Sigmoid colon (tissue), 7 donors: ENCODE measurements around the gene RIMBP2. TPM values are rescaled to one million over a fixed set of nuclear protein-coding genes. Genes with fewer than 3 reads are reported as not detected.

Experiments
- DNase-seq: peaks from one replicate; pipeline ENCODE4 v3.0.0-alpha.2; 2019
- H3K27ac ChIP-seq, 4 donors: fragments of 200-600 bp; sonication (generic); one replicate each; pipeline ENCODE4 v1.5.1; 2016 to 2019; ENCODE audit warnings: mild to moderate bottlenecking in 1 of 4
- H3K27me3 ChIP-seq, 3 donors: fragments of 200-600 bp; sonication (generic); one replicate each; pipeline ENCODE4 v1.5.1; 2019; ENCODE audit warnings: mild to moderate bottlenecking in 1 of 3
- H3K36me3 ChIP-seq, 4 donors: fragments of 200-600 bp; sonication (generic); one replicate each; pipeline ENCODE4 v1.5.1; 2016 to 2019
- H3K4me1 ChIP-seq, 4 donors: fragments of 200-600 bp; sonication (generic); one replicate each; pipeline ENCODE4 v1.5.1; 2017 to 2019
- H3K4me3 ChIP-seq, 4 donors: fragments of 200-600 bp; sonication (generic); one replicate each; pipeline ENCODE4 v1.5.1; 2017 to 2019; ENCODE audit warnings: mild to moderate bottlenecking in 2 of 4, moderate library complexity in 1 of 4
- H3K9me3 ChIP-seq, 4 donors: fragments of 200-600 bp in 3 of 4; sonication (generic) in 3 of 4; one replicate each; pipeline versions ENCODE4 v1.5.1 to v1.6.1; 2013 to 2019
- EP300 ChIP-seq, 4 donors: sonication (generic); formaldehyde crosslinking; IDR thresholded peaks; one replicate each; pipeline ENCODE4 v1.6.1; 2017; ENCODE audit warnings: antibody characterized with exemption in 4 of 4
- POLR2A ChIP-seq, 2 donors: fragments of 450-650 bp; IDR thresholded peaks; one replicate each; pipeline ENCODE4 v1.6.1; 2016; ENCODE audit warnings: antibody characterized with exemption in 2 of 2, mild to moderate bottlenecking in 2 of 2, moderate library complexity in 2 of 2
- POLR2AphosphoS5 ChIP-seq, 4 donors: sonication (generic); formaldehyde crosslinking; IDR thresholded peaks; one replicate each; pipeline ENCODE4 v1.6.1; 2017; ENCODE audit warnings: antibody characterized with exemption in 4 of 4
- WGBS, 2 donors: extraction: QIAGEN DNeasy Blood & Tissue Kit; methylation state at CpG; one replicate each; pipeline ENCODE4 v1.1.7; 2013; 5-methylcytosine and 5-hydroxymethylcytosine counted together
- intact Hi-C: fragments of 100-400 bp; cut with DNase I; formaldehyde crosslinking; loops from one replicate; pipeline ENCODE4 v1.15.1; 2023
- polyA plus RNA-seq, 3 donors: library from polyadenylated mRNA; stranded (reverse); fragments of 200-250 nt; gene quantifications; one replicate each; pipeline ENCODE4 v1.2.3, GENCODE V29; 2013
- total RNA-seq, 4 donors: library from RNA; depleted of rRNA; stranded (reverse); fragments of >200 nt; gene quantifications; one replicate each; pipeline ENCODE4 v1.1.0, GENCODE V29; 2016
- TF ChIP-seq, protein P1 (sequence below), 4 experiments: fragments of 450-650 bp in 3 of 4; fragments of 200-600 bp in 1 of 4; IDR thresholded peaks; one replicate each; pipeline ENCODE4 v1.5.1; 2016 to 2019; ENCODE audit warnings: antibody characterized with exemption in 4 of 4, mild to moderate bottlenecking in 3 of 4, moderate library complexity in 2 of 4
- donor health status: healthy with polysubstance abuse.
- donor health status: Bipolar disorder and iron deficiency.
- donor health status: healthy.

The RIMBP2 gene
- total and polyA plus RNA-seq, 7 donors: under 0.01 to 5.5 (median 1.4) TPM

DNA sequence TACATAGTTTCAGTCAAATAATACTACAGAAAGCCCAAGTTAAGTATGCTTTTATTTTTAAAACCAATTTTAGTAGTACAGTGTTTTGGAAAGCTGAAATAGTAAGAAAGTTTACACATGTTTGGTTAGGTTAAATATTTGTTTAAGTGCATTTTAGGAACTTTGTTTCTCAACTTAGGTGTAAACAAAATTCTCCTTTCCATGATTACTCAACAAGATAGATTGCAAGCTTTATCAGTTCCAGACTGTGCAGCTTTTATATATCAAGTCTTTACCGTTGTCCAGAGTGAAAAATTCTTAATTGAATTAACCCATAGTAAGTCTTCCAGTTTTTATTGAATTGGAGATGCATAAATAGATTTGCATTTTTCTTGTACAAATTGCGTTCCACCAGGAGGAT lies 333.3 kb downstream of the RIMBP2 start:
- TF ChIP-seq EP300 (IDR thresholded peaks at IDR 0.05) (no peak), POLR2AphosphoS5 (IDR thresholded peaks at IDR 0.05) (no peak), POLR2A (IDR thresholded peaks at IDR 0.05) (no peak)
- 49 to 57% methylated on average over 2 of the region's 2 CpGs for WGBS, 2 donors
- DNase-seq: no peak
- Histone ChIP-seq H3K4me1 (no peaks in the 10 kb centered on the region), H3K4me3 (no peak overlapping the region), H3K27ac (no peak overlapping the region), H3K27me3 (peaks cover 0 to 3% (median 0%) of the 10 kb centered on the region in 3 donors), H3K9me3 (no peaks in the 10 kb centered on the region), H3K36me3 (no peaks in the 10 kb centered on the region)
- intact Hi-C loops: no loop called here

DNA sequence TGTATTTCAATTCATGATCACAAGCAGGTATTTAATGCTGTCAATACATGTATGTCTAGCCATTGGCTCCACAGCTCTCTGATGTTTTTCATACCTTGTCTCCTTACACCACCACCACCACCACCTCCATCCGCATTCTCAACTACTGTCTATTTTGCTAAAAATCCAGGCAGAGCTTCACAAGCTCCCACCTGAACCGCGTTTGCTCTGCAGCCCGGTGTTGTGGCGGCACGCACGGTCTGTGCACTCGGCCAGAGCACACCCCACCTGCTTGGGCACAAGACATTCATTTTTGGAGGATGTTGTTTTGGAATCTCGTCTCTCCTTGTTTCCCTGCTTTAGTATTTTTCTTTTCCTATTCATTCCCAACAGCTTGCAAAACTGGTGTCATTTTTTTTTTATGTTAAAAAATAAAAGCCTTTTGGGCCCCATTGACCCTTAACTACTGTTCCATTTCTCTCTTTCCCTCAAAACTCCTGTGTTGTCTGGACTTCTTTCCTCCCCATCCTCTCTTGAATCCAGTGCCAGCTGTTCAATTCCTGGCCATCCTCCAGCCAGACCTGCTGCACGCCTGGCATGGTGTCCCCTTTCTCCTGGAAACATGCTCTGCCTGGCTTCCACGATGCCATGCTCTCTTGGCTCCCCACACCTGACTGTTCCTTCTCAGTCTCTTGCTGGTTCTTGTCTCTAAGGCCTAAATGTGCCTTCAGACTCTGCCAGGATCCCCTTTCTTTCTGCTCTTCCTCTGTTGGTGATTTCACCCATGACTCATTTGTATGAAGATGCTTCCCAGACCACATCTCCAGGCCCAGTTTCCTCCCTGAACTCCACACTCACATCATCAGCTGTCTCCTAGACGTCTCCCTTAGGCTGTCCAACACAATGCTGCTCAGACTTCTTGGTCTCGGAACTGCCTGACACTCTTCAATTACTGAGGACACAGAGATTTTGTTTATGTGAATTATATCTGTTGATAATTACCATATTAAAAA lies 340.5 kb downstream of the RIMBP2 start:
- intact Hi-C loops: no loop called here
- Histone ChIP-seq H3K36me3 (no peaks in the 10 kb centered on the region), H3K27me3 (peaks cover 0 to 27% (median 0%) of the 10 kb centered on the region in 3 donors), H3K9me3 (no peaks in the 10 kb centered on the region), H3K27ac (no peak overlapping the region), H3K4me3 (no peak overlapping the region), H3K4me1 (no peaks in the 10 kb centered on the region)
- DNase-seq: no peak
- 82 to 84% methylated on average over 13 of the region's 13 CpGs for WGBS, 2 donors
- TF ChIP-seq, protein P1, sequence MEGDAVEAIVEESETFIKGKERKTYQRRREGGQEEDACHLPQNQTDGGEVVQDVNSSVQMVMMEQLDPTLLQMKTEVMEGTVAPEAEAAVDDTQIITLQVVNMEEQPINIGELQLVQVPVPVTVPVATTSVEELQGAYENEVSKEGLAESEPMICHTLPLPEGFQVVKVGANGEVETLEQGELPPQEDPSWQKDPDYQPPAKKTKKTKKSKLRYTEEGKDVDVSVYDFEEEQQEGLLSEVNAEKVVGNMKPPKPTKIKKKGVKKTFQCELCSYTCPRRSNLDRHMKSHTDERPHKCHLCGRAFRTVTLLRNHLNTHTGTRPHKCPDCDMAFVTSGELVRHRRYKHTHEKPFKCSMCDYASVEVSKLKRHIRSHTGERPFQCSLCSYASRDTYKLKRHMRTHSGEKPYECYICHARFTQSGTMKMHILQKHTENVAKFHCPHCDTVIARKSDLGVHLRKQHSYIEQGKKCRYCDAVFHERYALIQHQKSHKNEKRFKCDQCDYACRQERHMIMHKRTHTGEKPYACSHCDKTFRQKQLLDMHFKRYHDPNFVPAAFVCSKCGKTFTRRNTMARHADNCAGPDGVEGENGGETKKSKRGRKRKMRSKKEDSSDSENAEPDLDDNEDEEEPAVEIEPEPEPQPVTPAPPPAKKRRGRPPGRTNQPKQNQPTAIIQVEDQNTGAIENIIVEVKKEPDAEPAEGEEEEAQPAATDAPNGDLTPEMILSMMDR (IDR thresholded peaks at IDR 0.05): no peak
- TF ChIP-seq EP300 (IDR thresholded peaks at IDR 0.05) (no peak), POLR2AphosphoS5 (IDR thresholded peaks at IDR 0.05) (no peak), POLR2A (IDR thresholded peaks at IDR 0.05) (no peak)

DNA sequence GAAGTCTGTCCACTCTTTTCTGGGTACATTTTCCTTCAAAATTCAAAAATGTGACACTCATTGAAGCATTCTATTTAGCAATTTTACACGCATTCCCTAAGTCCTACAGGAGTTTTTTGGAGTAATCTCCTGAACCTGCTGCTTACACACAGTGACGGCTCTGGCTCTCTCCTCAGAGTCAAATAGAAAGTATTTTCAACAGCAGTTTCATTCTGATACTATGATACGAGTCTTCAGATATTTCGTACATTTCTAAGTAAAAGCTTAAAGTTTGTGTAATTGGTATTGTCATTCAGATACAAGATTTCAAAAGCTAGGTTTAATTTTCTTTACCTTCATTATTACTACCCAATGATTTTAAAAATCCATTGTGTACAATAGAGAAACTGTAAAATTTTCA lies 342.0 kb downstream of the RIMBP2 start:
- no peak for DNase-seq
- H3K27me3 ChIP-seq: peaks cover 0 to 27% (median 2%) of the 10 kb centered on the region in 3 donors
- TF ChIP-seq POLR2A (IDR thresholded peaks at IDR 0.05) (no peak), EP300 (IDR thresholded peaks at IDR 0.05) (no peak)
- TF ChIP-seq, protein P1 (IDR thresholded peaks at IDR 0.05): no peak
- no peak overlapping the region for H3K27ac ChIP-seq
- no peak overlapping the region for H3K4me3 ChIP-seq
- no peaks in the 10 kb centered on the region for H3K36me3 ChIP-seq
- intact Hi-C loops: no loop called here
- H3K9me3 ChIP-seq: no peaks in the 10 kb centered on the region
- H3K4me1 ChIP-seq: no peaks in the 10 kb centered on the region
- WGBS, 2 donors: 81% methylated on average over 4 of the region's 4 CpGs

DNA sequence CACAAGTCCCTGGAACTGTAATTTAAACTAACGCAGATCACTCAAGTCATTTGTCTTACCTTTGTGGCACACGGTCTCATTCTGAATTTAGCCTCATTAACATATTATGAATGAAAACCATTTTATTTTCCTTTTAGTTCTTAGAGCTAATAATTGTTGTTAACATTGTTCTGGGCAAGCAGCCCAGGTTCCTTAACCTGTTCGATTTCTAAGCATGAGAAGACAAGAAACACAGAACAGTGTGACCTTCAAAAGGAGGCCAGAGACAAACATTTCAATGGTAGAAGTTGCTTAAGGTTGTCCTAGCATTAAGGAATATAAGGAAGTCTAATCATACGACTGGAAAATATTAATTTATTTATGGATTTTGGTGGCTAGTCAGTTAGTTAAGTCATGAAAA lies 343.2 kb downstream of the RIMBP2 start:
- intact Hi-C loops: no loop called here
- 53 to 72% methylated on average over 4 of the region's 4 CpGs for WGBS, 2 donors
- TF ChIP-seq POLR2A (IDR thresholded peaks at IDR 0.05): no peak
- no peak for TF ChIP-seq EP300 (IDR thresholded peaks at IDR 0.05)
- TF ChIP-seq POLR2AphosphoS5 (IDR thresholded peaks at IDR 0.05): no peak
- TF ChIP-seq, protein P1 (IDR thresholded peaks at IDR 0.05): no peak
- Histone ChIP-seq H3K9me3 (no peaks in the 10 kb centered on the region), H3K4me1 (no peaks in the 10 kb centered on the region), H3K27ac (no peak overlapping the region), H3K4me3 (no peak overlapping the region), H3K36me3 (no peaks in the 10 kb centered on the region), H3K27me3 (peaks cover 0 to 27% (median 2%) of the 10 kb centered on the region in 3 donors)
- DNase-seq: no peak

DNA sequence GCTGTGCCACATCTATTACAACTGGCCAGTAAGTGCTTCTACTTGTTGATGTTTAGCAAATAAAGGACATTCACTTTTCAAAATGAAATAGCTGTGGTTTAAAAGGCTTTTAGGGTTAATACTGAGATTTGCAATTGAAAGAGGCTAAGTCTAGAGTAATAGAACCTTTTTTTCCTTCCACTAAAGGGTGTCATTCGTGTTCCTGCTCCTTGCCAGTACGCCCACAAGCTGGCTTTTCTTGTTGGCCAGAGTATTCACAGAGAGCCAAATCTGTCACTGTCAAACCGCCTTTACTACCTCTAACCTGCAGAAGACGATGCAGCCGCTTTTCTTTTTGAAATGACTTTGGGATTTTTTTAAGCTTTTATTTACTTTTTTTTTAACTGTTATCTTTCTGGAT lies 344.8 kb downstream of the RIMBP2 start:
- H3K9me3 ChIP-seq: no peaks in the 10 kb centered on the region
- no peak for TF ChIP-seq POLR2A (IDR thresholded peaks at IDR 0.05)
- no peak for TF ChIP-seq POLR2AphosphoS5 (IDR thresholded peaks at IDR 0.05)
- TF ChIP-seq, protein P1 (IDR thresholded peaks at IDR 0.05): no peak
- no peak for TF ChIP-seq EP300 (IDR thresholded peaks at IDR 0.05)
- 4 to 38% methylated on average over 5 of the region's 5 CpGs for WGBS, 2 donors
- no peak overlapping the region for H3K27ac ChIP-seq
- peaks cover 0 to 17% (median 2%) of the 10 kb centered on the region in 3 donors for H3K27me3 ChIP-seq
- H3K4me1 ChIP-seq: no peaks in the 10 kb centered on the region
- H3K36me3 ChIP-seq: no peaks in the 10 kb centered on the region
- no peak overlapping the region for H3K4me3 ChIP-seq
- intact Hi-C loops: no loop called here
- no peak for DNase-seq
